Measurements from ENCODE around the gene MYL3.

The MYL3 gene

GRCh38 chr3:46899151-46900006 is 36.1 kb upstream of the MYL3 start:
- DNase-seq = no peak

GRCh38 chr3:46898321-46899150 is 35.3 kb upstream of the MYL3 start:
- DNase-seq = no peak

GRCh38 chr3:46897829-46898320 is 34.6 kb upstream of the MYL3 start:
- DNase-seq = no peak

GRCh38 chr3:46897031-46897430 is 33.8 kb upstream of the MYL3 start:
- no peak for DNase-seq

- no peak for DNase-seq
Observed at GRCh38 chr3:46896386-46896785, 33.1 kb upstream of the MYL3 start.

GRCh38 chr3:46895761-46896160 is 32.5 kb upstream of the MYL3 start:
- DNase-seq = no peak

- no peak for DNase-seq
Observed at GRCh38 chr3:46895204-46895660, 32.0 kb upstream of the MYL3 start.

- DNase-seq = no peak
Observed at GRCh38 chr3:46894256-46894655, 31.0 kb upstream of the MYL3 start.

GRCh38 chr3:46893763-46894162 is 30.5 kb upstream of the MYL3 start:
- no peak for DNase-seq

- no peak for DNase-seq
Observed at GRCh38 chr3:46893146-46893748, 30.0 kb upstream of the MYL3 start.

GRCh38 chr3:46892285-46893145 is 29.3 kb upstream of the MYL3 start:
- no peak for DNase-seq

- DNase-seq = no peak
Observed at GRCh38 chr3:46891132-46891531, 27.9 kb upstream of the MYL3 start.

- no peak for DNase-seq
Observed at GRCh38 chr3:46890132-46890531, 26.9 kb upstream of the MYL3 start.

- no peak for DNase-seq
Observed at GRCh38 chr3:46889381-46890110, 26.3 kb upstream of the MYL3 start.

- no peak for DNase-seq
Observed at GRCh38 chr3:46888705-46889104, 25.5 kb upstream of the MYL3 start.

- no peak for DNase-seq
Observed at GRCh38 chr3:46887980-46888494, 24.8 kb upstream of the MYL3 start.

GRCh38 chr3:46885612-46886011 is 22.4 kb upstream of the MYL3 start:
- DNase-seq = no peak

GRCh38 chr3:46884929-46885328 is 21.7 kb upstream of the MYL3 start:
- DNase-seq = no peak

GRCh38 chr3:46884427-46884826 is 21.2 kb upstream of the MYL3 start:
- no peak for DNase-seq

- no peak for DNase-seq
Observed at GRCh38 chr3:46883830-46884185, 20.6 kb upstream of the MYL3 start.

GRCh38 chr3:46883054-46883829 is 20.0 kb upstream of the MYL3 start:
- DNase-seq = no peak

All from NCI-H1105 (cell line).